SH-SY5Y (cell line): ENCODE results near the gene ERICH3.

Source experiments
- GATA2 ChIP-seq: IDR thresholded peaks from 2 replicates; pipeline ENCODE4 v1.6.1; 2011; ENCODE audit warnings: mild to moderate bottlenecking, low read depth, low read length
- GATA3 ChIP-seq: IDR thresholded peaks from 2 replicates; pipeline ENCODE4 v1.6.1; 2011; ENCODE audit warnings: low read depth, mild to moderate bottlenecking, low read length, moderate library complexity

- TF ChIP-seq GATA3 (no peak), GATA2 (no peak)
Measured at GRCh38 chr1:74654708-74655107, 18.9 kb downstream of the ERICH3 start.
